OCI-LY1 (cell line): ENCODE measurements around the gene ENDOG.

Experiments used
- CTCF ChIP-seq: fragments of 200-600 bp; sonication (generic), shearing (Covaris generic); IDR thresholded peaks from 2 replicates; pipeline ENCODE4 v1.5.1; 2017; ENCODE audit warnings: mild to moderate bottlenecking, antibody characterized with exemption, low read length, moderate library complexity, mixed read lengths
- EZH2 ChIP-seq: fragments of 200-600 bp; sonication (generic), shearing (Covaris generic); IDR thresholded peaks from 2 replicates; pipeline ENCODE4 v1.8.0; 2017; ENCODE audit warnings: borderline replicate concordance, mixed run types, mild to moderate bottlenecking, antibody characterized with exemption, low read length, moderate library complexity, mixed read lengths

GRCh38 chr9:128818839-128819715 lies 777 bp downstream of the ENDOG start:
- TF ChIP-seq CTCF (no peak), EZH2 (no peak)
